Tibial nerve (tissue), 4 donors: Measurements from ENCODE around the gene PAK4. TPM values are rescaled to one million over a fixed set of nuclear protein-coding genes. Genes with fewer than 3 reads are reported as not detected.

Experiments used
- DNase-seq, 2 donors: peaks; one replicate each; pipeline ENCODE4 v3.0.0-alpha.2; 2019; ENCODE audit warnings: low spot score in 2 of 2
- H3K27ac ChIP-seq, 4 donors: fragments of 200-600 bp; sonication (generic) in 3 of 4; one replicate each; pipeline ENCODE4 v1.5.1; 2017 to 2019; ENCODE audit warnings: mild to moderate bottlenecking in 1 of 4
- H3K27me3 ChIP-seq, 2 donors: fragments of 200-600 bp; sonication (generic) in 1 of 2; one replicate each; pipeline versions ENCODE4 v1.5.1 to v1.6.0; 2017 to 2019
- H3K36me3 ChIP-seq, 3 donors: fragments of 200-600 bp; sonication (generic); one replicate each; pipeline ENCODE4 v1.5.1; 2018 to 2019
- H3K4me1 ChIP-seq, 4 donors: fragments of 200-600 bp; sonication (generic) in 3 of 4; one replicate each; pipeline ENCODE4 v1.5.1; 2017 to 2019
- H3K4me3 ChIP-seq, 4 donors: fragments of 200-600 bp; sonication (generic) in 3 of 4; one replicate each; pipeline ENCODE4 v1.5.1; 2017 to 2019; ENCODE audit warnings: mild to moderate bottlenecking in 1 of 4, moderate library complexity in 1 of 4
- H3K9me3 ChIP-seq, 4 donors: fragments of 200-600 bp; sonication (generic) in 3 of 4; one replicate each; pipeline ENCODE4 v1.5.1; 2017 to 2019
- EP300 ChIP-seq, 2 donors: sonication (generic); formaldehyde crosslinking; IDR thresholded peaks; one replicate each; pipeline ENCODE4 v1.6.1; 2017; ENCODE audit warnings: antibody characterized with exemption in 2 of 2, mild to moderate bottlenecking in 1 of 2
- POLR2A ChIP-seq, 2 donors: fragments of 450-650 bp; IDR thresholded peaks; one replicate each; pipeline ENCODE4 v1.6.1; 2017; ENCODE audit warnings: antibody characterized with exemption in 2 of 2, mild to moderate bottlenecking in 2 of 2, moderate library complexity in 2 of 2
- WGBS, 2 donors: methylation state at CpG; one replicate each; pipeline ENCODE4 v1.1.5; 2018; 5-methylcytosine and 5-hydroxymethylcytosine counted together
- total RNA-seq, 4 donors: library from RNA; depleted of rRNA; stranded (reverse); fragments of >200 nt; gene quantifications; one replicate each; pipeline ENCODE4 v1.1.0, GENCODE V29; 2016
- TF ChIP-seq, protein P1 (sequence below), 5 experiments: fragments of 200-600 bp in 3 of 5; fragments of 450-650 bp in 2 of 5; sonication (generic) in 3 of 5; IDR thresholded peaks; one replicate each; pipeline ENCODE4 v1.5.1; 2016 to 2019; ENCODE audit warnings: antibody characterized with exemption in 5 of 5, mild to moderate bottlenecking in 3 of 5, moderate library complexity in 2 of 5

PAK4 gene
- total RNA-seq, 4 donors from 2014 or later: 22.9 to 45.1 (median 32.3) TPM

DNA sequence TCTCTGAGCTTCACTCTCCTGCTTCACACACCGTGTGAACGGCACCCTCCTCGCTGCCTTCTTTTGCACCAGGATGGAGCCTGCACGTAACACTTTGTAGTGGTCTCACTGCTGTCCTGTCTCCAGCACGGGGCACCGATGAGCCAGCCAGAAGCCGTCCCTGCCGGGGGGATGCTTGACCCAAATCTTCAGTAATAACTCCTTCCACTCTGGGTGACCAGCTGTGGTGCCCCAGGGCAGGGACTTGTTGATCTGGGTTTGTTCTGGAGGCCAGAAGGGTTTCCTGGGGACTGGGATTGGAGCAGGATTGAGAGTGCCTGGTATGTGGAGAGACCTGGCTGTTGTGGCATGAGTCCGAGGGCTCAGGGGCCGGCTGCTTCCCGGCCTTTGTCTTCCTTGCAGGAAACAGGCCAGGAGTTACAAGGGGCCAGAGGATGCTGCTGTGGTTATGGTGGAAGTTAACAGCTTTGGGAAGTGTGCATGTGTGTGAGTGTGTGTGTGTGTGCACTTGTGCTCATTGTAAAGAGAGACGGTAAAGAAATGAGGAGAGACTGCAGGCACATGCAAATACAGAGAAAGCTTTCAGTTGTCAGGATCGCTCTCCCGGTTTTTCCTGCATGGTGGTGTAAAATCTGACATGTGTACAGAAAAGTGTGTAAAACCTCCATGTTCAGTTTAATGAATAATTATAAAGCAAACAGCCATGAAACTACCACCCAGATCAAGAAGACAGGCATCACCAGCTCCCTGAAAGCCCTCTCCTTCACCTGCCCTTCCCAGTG, 18.9 kb downstream of the PAK4 start:
- DNase-seq: no peak
- WGBS, 2 donors: 22 to 35% methylated on average over 14 of the region's 14 CpGs
- no peaks in the 10 kb centered on the region for H3K9me3 ChIP-seq
- no peak for TF ChIP-seq EP300 (IDR thresholded peaks at IDR 0.05)
- TF ChIP-seq POLR2A (IDR thresholded peaks at IDR 0.05): no peak
- TF ChIP-seq, protein P1, sequence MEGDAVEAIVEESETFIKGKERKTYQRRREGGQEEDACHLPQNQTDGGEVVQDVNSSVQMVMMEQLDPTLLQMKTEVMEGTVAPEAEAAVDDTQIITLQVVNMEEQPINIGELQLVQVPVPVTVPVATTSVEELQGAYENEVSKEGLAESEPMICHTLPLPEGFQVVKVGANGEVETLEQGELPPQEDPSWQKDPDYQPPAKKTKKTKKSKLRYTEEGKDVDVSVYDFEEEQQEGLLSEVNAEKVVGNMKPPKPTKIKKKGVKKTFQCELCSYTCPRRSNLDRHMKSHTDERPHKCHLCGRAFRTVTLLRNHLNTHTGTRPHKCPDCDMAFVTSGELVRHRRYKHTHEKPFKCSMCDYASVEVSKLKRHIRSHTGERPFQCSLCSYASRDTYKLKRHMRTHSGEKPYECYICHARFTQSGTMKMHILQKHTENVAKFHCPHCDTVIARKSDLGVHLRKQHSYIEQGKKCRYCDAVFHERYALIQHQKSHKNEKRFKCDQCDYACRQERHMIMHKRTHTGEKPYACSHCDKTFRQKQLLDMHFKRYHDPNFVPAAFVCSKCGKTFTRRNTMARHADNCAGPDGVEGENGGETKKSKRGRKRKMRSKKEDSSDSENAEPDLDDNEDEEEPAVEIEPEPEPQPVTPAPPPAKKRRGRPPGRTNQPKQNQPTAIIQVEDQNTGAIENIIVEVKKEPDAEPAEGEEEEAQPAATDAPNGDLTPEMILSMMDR (IDR thresholded peaks at IDR 0.05): no peak
- peak overlapping the region; percentile 73 to 96 (median 82) for H3K27ac ChIP-seq
- H3K36me3 ChIP-seq: no peaks in the 10 kb centered on the region
- peak overlapping the region in 1 of 4 donors; percentile 19 for H3K4me3 ChIP-seq
- H3K27me3 ChIP-seq: no peaks in the 10 kb centered on the region
- H3K4me1 ChIP-seq: peaks cover 0 to 57% (median 33%) of the 10 kb centered on the region in 4 donors

GRCh38 chr19:39145180-39145953, 19.8 kb downstream of the PAK4 start:
- H3K4me1 ChIP-seq: peaks cover 0 to 51% (median 30%) of the 10 kb centered on the region in 4 donors
- no peaks in the 10 kb centered on the region for H3K27me3 ChIP-seq
- no peak for TF ChIP-seq POLR2A (IDR thresholded peaks at IDR 0.05)
- TF ChIP-seq EP300 (IDR thresholded peaks at IDR 0.05): peak; percentile 30 to 42
- TF ChIP-seq, protein P1 (IDR thresholded peaks at IDR 0.05): peak in 2 of 5 experiments; percentile 26 to 27
- 12 to 16% methylated on average over 17 to 19 of the region's 26 CpGs for WGBS, 2 donors
- DNase-seq: no peak
- no peaks in the 10 kb centered on the region for H3K9me3 ChIP-seq
- peak overlapping the region; percentile 2 to 19 (median 7) for H3K4me3 ChIP-seq
- H3K36me3 ChIP-seq: no peaks in the 10 kb centered on the region
- H3K27ac ChIP-seq: peak overlapping the region; percentile 73 to 96 (median 82)

DNA sequence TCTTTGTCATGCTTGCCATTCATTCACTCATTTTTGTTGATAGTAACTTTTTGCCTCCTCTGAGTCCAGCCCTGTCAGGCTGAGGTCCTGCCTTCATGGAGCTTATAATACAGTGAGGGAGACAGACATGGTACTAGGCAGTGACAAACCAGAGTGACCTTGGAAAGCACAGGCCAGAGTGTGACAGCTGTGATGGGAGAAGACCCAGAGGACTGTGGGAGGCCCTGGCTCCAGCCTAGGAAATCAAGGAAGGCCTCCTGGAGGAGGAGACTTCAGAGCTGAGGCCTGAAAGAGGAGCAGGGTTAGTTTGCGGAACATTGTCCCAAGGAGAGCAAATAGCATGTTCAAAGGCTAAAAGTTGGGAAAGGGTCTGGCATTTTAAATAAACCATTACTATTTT, 20.5 kb downstream of the PAK4 start:
- Histone ChIP-seq H3K27me3 (no peaks in the 10 kb centered on the region), H3K27ac (peak overlapping the region; percentile 73 to 96 (median 82)), H3K4me1 (peaks cover 0 to 50% (median 30%) of the 10 kb centered on the region in 4 donors), H3K9me3 (no peaks in the 10 kb centered on the region), H3K36me3 (no peaks in the 10 kb centered on the region), H3K4me3 (peak overlapping the region in 1 of 4 donors; percentile 19)
- no peak for DNase-seq
- TF ChIP-seq, protein P1 (IDR thresholded peaks at IDR 0.05): no peak
- no peak for TF ChIP-seq POLR2A (IDR thresholded peaks at IDR 0.05)
- no peak for TF ChIP-seq EP300 (IDR thresholded peaks at IDR 0.05)
- WGBS, 2 donors: 100% methylated on average over 1 of the region's 1 CpG

- Histone ChIP-seq H3K36me3 (no peaks in the 10 kb centered on the region), H3K4me1 (peaks cover 0 to 57% (median 33%) of the 10 kb centered on the region in 4 donors), H3K27ac (peak overlapping the region in 2 of 4 donors; percentile 90 to 96), H3K27me3 (no peaks in the 10 kb centered on the region), H3K9me3 (no peaks in the 10 kb centered on the region), H3K4me3 (no peak overlapping the region)
- DNase-seq: no peak
- TF ChIP-seq POLR2A (IDR thresholded peaks at IDR 0.05) (no peak), EP300 (IDR thresholded peaks at IDR 0.05) (no peak)
- TF ChIP-seq, protein P1 (IDR thresholded peaks at IDR 0.05): no peak
- 74 to 81% methylated on average over 7 of the region's 7 CpGs for WGBS, 2 donors
Observed at GRCh38 chr19:39146686-39147450, 21.3 kb downstream of the PAK4 start.
